ENCODE data around the gene CYFIP1.

DNA sequence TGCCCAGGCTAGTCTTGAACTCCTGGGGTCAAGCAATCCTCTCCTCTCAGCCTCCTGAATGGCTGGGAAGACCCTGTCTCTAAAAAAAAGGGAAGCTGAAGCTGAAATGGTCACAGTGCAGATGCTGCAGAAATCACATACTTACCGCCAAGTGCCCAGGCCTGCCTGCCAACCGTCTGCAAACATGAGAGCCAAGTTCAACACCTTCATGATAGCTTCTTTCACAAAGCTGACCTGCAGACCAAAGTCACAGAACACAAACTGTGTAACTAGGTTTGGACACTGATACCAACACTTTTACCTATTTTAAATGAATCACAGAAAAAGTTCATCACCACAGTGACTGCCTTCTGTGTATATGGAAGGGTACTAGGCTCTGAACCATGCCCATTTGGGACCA lies 22.8 kb upstream of the CYFIP1 start:
- TF ChIP-seq, protein P1, sequence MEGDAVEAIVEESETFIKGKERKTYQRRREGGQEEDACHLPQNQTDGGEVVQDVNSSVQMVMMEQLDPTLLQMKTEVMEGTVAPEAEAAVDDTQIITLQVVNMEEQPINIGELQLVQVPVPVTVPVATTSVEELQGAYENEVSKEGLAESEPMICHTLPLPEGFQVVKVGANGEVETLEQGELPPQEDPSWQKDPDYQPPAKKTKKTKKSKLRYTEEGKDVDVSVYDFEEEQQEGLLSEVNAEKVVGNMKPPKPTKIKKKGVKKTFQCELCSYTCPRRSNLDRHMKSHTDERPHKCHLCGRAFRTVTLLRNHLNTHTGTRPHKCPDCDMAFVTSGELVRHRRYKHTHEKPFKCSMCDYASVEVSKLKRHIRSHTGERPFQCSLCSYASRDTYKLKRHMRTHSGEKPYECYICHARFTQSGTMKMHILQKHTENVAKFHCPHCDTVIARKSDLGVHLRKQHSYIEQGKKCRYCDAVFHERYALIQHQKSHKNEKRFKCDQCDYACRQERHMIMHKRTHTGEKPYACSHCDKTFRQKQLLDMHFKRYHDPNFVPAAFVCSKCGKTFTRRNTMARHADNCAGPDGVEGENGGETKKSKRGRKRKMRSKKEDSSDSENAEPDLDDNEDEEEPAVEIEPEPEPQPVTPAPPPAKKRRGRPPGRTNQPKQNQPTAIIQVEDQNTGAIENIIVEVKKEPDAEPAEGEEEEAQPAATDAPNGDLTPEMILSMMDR (IDR thresholded peaks at IDR 0.05): no peak
- TF ChIP-seq, protein P2, sequence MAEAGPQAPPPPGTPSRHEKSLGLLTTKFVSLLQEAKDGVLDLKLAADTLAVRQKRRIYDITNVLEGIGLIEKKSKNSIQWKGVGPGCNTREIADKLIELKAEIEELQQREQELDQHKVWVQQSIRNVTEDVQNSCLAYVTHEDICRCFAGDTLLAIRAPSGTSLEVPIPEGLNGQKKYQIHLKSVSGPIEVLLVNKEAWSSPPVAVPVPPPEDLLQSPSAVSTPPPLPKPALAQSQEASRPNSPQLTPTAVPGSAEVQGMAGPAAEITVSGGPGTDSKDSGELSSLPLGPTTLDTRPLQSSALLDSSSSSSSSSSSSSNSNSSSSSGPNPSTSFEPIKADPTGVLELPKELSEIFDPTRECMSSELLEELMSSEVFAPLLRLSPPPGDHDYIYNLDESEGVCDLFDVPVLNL (CRISPR knock-in tag; IDR thresholded peaks at IDR 0.05; ENCODE audit: borderline replicate concordance, low read depth): no peak
- TF ChIP-seq, protein P3, sequence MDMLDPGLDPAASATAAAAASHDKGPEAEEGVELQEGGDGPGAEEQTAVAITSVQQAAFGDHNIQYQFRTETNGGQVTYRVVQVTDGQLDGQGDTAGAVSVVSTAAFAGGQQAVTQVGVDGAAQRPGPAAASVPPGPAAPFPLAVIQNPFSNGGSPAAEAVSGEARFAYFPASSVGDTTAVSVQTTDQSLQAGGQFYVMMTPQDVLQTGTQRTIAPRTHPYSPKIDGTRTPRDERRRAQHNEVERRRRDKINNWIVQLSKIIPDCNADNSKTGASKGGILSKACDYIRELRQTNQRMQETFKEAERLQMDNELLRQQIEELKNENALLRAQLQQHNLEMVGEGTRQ (CRISPR knock-in tag; IDR thresholded peaks at IDR 0.05): no peak
- TF ChIP-seq, protein P4, sequence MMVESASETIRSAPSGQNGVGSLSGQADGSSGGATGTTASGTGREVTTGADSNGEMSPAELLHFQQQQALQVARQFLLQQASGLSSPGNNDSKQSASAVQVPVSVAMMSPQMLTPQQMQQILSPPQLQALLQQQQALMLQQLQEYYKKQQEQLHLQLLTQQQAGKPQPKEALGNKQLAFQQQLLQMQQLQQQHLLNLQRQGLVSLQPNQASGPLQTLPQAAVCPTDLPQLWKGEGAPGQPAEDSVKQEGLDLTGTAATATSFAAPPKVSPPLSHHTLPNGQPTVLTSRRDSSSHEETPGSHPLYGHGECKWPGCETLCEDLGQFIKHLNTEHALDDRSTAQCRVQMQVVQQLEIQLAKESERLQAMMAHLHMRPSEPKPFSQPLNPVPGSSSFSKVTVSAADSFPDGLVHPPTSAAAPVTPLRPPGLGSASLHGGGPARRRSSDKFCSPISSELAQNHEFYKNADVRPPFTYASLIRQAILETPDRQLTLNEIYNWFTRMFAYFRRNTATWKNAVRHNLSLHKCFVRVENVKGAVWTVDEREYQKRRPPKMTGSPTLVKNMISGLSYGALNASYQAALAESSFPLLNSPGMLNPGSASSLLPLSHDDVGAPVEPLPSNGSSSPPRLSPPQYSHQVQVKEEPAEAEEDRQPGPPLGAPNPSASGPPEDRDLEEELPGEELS (CRISPR knock-in tag; IDR thresholded peaks at IDR 0.05): no peak
- TF ChIP-seq, protein P5, sequence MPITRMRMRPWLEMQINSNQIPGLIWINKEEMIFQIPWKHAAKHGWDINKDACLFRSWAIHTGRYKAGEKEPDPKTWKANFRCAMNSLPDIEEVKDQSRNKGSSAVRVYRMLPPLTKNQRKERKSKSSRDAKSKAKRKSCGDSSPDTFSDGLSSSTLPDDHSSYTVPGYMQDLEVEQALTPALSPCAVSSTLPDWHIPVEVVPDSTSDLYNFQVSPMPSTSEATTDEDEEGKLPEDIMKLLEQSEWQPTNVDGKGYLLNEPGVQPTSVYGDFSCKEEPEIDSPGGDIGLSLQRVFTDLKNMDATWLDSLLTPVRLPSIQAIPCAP (CRISPR knock-in tag; IDR thresholded peaks at IDR 0.05): no peak
- TF ChIP-seq, protein P6, sequence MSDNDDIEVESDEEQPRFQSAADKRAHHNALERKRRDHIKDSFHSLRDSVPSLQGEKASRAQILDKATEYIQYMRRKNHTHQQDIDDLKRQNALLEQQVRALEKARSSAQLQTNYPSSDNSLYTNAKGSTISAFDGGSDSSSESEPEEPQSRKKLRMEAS (CRISPR knock-in tag; IDR thresholded peaks at IDR 0.05): no peak
- TF ChIP-seq KAT7 (CRISPR knock-in tag; IDR thresholded peaks at IDR 0.05; ENCODE audit: borderline replicate concordance) (no peak), CREB1 (CRISPR knock-in tag; IDR thresholded peaks at IDR 0.05) (no peak), SP1 (CRISPR knock-in tag; conservative IDR thresholded peaks at IDR 0.05) (no peak), ZNF416 (CRISPR knock-in tag; IDR thresholded peaks at IDR 0.05) (no peak)
- TF ChIP-seq, protein P7, sequence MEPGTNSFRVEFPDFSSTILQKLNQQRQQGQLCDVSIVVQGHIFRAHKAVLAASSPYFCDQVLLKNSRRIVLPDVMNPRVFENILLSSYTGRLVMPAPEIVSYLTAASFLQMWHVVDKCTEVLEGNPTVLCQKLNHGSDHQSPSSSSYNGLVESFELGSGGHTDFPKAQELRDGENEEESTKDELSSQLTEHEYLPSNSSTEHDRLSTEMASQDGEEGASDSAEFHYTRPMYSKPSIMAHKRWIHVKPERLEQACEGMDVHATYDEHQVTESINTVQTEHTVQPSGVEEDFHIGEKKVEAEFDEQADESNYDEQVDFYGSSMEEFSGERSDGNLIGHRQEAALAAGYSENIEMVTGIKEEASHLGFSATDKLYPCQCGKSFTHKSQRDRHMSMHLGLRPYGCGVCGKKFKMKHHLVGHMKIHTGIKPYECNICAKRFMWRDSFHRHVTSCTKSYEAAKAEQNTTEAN (CRISPR knock-in tag; IDR thresholded peaks at IDR 0.05): no peak
- TF ChIP-seq, protein P8, sequence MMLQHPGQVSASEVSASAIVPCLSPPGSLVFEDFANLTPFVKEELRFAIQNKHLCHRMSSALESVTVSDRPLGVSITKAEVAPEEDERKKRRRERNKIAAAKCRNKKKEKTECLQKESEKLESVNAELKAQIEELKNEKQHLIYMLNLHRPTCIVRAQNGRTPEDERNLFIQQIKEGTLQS (CRISPR knock-in tag; conservative IDR thresholded peaks at IDR 0.05): no peak
- TF ChIP-seq, protein P9, sequence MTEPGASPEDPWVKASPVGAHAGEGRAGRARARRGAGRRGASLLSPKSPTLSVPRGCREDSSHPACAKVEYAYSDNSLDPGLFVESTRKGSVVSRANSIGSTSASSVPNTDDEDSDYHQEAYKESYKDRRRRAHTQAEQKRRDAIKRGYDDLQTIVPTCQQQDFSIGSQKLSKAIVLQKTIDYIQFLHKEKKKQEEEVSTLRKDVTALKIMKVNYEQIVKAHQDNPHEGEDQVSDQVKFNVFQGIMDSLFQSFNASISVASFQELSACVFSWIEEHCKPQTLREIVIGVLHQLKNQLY (CRISPR knock-in tag; IDR thresholded peaks at IDR 0.05): no peak

All from WTC11 (cell line).